Panc1 (cell line): ENCODE data around the gene XRCC6. TPM values are rescaled to one million over a fixed set of nuclear protein-coding genes. Genes with fewer than 3 reads are reported as not detected.
A peak's percentile ranks its signal among the peaks of the same experiment; 100 is the strongest.

Experiments used
- ATAC-seq: fragments of 200-7000 bp; cut with Tn5 transposase; 2 replicates; pipeline ENCODE4 v1.9.1; 2020; ENCODE audit warnings: mild to moderate bottlenecking, moderate library complexity
- BruUV-seq: library from RNA; stranded (reverse); fragments of 400-500 nt; replicated peaks from 2 replicates; lab custom pipeline; 2021; lab: Mats Ljungman, UMichigan
- CTCF ChIA-PET: fragments of 300-600 bp; sonication (Branson Sonifier 250); formaldehyde crosslinking; loops from one replicate; lab custom pipeline; 2022; ENCODE audit warnings: antibody characterized with exemption; lab: Charles Lee
- POLR2A ChIA-PET: fragments of 300-600 bp; sonication (Branson Sonifier 250); formaldehyde crosslinking; loops from one replicate; lab custom pipeline; 2022; ENCODE audit warnings: antibody characterized with exemption; lab: Charles Lee
- DNase-seq: peaks from one replicate; pipeline ENCODE4 v3.0.0-alpha.2; 2010; ENCODE audit warnings: low read depth, low spot score
- H3K27ac ChIP-seq: 2 replicates; pipeline ENCODE4 v1.5.1; 2011; ENCODE audit warnings: mild to moderate bottlenecking, low read length, inconsistent platforms
- H3K27me3 ChIP-seq: fragments of 200-500 bp; sonication (Bioruptor generic); 2 replicates; pipeline ENCODE4 v1.6.0; 2014; ENCODE audit warnings: low read length, inconsistent platforms; ENCODE audit not compliant: control insufficient read depth, insufficient read depth
- H3K36me3 ChIP-seq: fragments of 200-500 bp; sonication (Bioruptor generic); 2 replicates; pipeline ENCODE4 v1.5.1; 2014; ENCODE audit warnings: inconsistent platforms, mild to moderate bottlenecking, low read length, moderate library complexity; ENCODE audit not compliant: control insufficient read depth, insufficient read depth
- H3K4me1 ChIP-seq: 2 replicates; pipeline ENCODE4 v1.5.1; 2011; ENCODE audit warnings: inconsistent platforms, mild to moderate bottlenecking, low read length, moderate library complexity; ENCODE audit not compliant: control insufficient read depth, insufficient read depth
- H3K4me3 ChIP-seq, 2 experiments: 2 replicates each; pipeline ENCODE4 v1.5.1; 2011 to 2012; ENCODE audit warnings: low read depth in 2 of 2, low read length in 2 of 2, mild to moderate bottlenecking in 2 of 2, inconsistent platforms in 1 of 2, moderate library complexity in 1 of 2
- H3K9me3 ChIP-seq: fragments of 200-500 bp; sonication (Bioruptor generic); 2 replicates; pipeline ENCODE4 v1.5.1; 2014; ENCODE audit warnings: low read depth, mild to moderate bottlenecking, inconsistent platforms, low read length, moderate library complexity; ENCODE audit not compliant: control insufficient read depth, insufficient read depth
- POLR2AphosphoS5 ChIP-seq: IDR thresholded peaks from 2 replicates; pipeline ENCODE4 v1.6.1; 2012; ENCODE audit warnings: mild to moderate bottlenecking, low read depth, low read length, moderate library complexity
- SIN3A ChIP-seq: IDR thresholded peaks from 2 replicates; pipeline ENCODE4 v1.6.1; 2012; ENCODE audit warnings: low read depth, mild to moderate bottlenecking, low read length, moderate library complexity, borderline replicate concordance; ENCODE audit not compliant: insufficient read depth
- TCF7L2 ChIP-seq: IDR thresholded peaks from 2 replicates; pipeline ENCODE4 v1.6.1; 2011; ENCODE audit warnings: mild to moderate bottlenecking, low read depth, low read length, inconsistent platforms
- in situ Hi-C: cut with HindIII; loops from 2 replicates; pipeline ENCODE4 v1.10.0; 2016; ENCODE audit warnings: low sequenced_read_pairs, low pct_unique_long_range_greater_than_20kb
- intact Hi-C: fragments of 100-400 bp; cut with micrococcal nuclease; formaldehyde crosslinking; loops from one replicate; pipeline ENCODE4 v1.10.0; 2022; ENCODE audit not compliant: unreplicated experiment
- total RNA-seq: library from RNA; stranded (reverse); gene quantifications from one replicate; pipeline ENCODE4 v1.2.1, GENCODE V29; 2021; ENCODE audit not compliant: unreplicated experiment
- TF ChIP-seq, protein P1 (sequence below), 2 experiments: IDR thresholded peaks; 2 replicates each; pipeline ENCODE4 v1.6.1; 2011 to 2012; ENCODE audit warnings: low read depth in 2 of 2, control low read depth in 1 of 2, low read length in 1 of 2, mild to moderate bottlenecking in 1 of 2, moderate library complexity in 1 of 2; ENCODE audit not compliant: insufficient read depth in 1 of 2
- TF ChIP-seq, protein P2 (sequence below): fragments of 450-650 bp; IDR thresholded peaks from 2 replicates; pipeline ENCODE4 v1.5.1; 2017; ENCODE audit warnings: mild to moderate bottlenecking

The XRCC6 gene
- total RNA-seq, 1 experiment from 2014 or later = 287 TPM

DNA sequence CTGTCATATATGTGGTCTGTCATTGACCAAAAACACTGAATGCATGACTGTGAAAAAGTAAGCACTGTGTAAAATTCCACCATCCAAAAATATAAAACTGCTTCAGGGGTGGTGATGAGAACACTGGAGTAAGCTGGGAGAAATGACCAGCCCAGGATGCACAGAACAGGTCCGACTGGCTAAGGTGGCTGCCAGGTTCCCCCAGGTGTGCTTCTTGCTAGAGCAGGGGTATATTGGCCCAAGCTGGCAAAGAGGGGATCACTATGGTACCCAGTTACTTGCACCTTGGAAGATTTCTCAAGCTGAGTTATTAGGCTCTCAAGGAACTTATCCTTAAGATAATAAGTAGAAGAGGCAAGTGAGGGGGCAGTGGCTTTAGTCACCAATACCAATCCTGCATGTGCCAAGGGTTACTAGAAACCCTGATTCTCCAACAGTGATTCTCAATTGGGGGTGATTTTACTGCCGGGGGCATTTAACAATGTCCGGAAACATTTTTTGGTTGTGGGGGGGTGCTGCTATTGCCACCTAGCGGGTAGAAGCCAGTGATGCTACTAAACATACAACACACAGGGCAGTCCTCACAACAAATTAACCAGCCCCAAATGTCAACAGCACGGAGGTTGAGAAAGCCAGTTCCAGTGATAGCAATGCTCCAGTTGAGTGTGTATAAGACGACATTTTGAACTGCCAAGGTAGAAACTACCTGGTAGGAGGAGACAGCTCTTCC lies 51.9 kb downstream of the XRCC6 start:
- in situ Hi-C loops (no loop called here), intact Hi-C loops (no loop called here)
- ATAC-seq = peak; percentile 55
- H3K4me1 ChIP-seq = peaks cover 27% of the 10 kb centered on the region
- BruUV-seq = no TSS peak
- POLR2A ChIA-PET = no interaction called here
- H3K36me3 ChIP-seq = no peaks in the 10 kb centered on the region
- TF ChIP-seq, protein P1, sequence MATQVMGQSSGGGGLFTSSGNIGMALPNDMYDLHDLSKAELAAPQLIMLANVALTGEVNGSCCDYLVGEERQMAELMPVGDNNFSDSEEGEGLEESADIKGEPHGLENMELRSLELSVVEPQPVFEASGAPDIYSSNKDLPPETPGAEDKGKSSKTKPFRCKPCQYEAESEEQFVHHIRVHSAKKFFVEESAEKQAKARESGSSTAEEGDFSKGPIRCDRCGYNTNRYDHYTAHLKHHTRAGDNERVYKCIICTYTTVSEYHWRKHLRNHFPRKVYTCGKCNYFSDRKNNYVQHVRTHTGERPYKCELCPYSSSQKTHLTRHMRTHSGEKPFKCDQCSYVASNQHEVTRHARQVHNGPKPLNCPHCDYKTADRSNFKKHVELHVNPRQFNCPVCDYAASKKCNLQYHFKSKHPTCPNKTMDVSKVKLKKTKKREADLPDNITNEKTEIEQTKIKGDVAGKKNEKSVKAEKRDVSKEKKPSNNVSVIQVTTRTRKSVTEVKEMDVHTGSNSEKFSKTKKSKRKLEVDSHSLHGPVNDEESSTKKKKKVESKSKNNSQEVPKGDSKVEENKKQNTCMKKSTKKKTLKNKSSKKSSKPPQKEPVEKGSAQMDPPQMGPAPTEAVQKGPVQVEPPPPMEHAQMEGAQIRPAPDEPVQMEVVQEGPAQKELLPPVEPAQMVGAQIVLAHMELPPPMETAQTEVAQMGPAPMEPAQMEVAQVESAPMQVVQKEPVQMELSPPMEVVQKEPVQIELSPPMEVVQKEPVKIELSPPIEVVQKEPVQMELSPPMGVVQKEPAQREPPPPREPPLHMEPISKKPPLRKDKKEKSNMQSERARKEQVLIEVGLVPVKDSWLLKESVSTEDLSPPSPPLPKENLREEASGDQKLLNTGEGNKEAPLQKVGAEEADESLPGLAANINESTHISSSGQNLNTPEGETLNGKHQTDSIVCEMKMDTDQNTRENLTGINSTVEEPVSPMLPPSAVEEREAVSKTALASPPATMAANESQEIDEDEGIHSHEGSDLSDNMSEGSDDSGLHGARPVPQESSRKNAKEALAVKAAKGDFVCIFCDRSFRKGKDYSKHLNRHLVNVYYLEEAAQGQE (IDR thresholded peaks at IDR 0.05; ENCODE audit: insufficient read depth in 1 of 2, low read depth in 2 of 2, low read length in 1 of 2) = no peak
- no peak for TF ChIP-seq SIN3A
- TF ChIP-seq TCF7L2 = no peak
- TF ChIP-seq POLR2AphosphoS5 = 0 out of 2 replicates have a peak, but pooled peaks have one; percentile 24
- TF ChIP-seq, protein P2, sequence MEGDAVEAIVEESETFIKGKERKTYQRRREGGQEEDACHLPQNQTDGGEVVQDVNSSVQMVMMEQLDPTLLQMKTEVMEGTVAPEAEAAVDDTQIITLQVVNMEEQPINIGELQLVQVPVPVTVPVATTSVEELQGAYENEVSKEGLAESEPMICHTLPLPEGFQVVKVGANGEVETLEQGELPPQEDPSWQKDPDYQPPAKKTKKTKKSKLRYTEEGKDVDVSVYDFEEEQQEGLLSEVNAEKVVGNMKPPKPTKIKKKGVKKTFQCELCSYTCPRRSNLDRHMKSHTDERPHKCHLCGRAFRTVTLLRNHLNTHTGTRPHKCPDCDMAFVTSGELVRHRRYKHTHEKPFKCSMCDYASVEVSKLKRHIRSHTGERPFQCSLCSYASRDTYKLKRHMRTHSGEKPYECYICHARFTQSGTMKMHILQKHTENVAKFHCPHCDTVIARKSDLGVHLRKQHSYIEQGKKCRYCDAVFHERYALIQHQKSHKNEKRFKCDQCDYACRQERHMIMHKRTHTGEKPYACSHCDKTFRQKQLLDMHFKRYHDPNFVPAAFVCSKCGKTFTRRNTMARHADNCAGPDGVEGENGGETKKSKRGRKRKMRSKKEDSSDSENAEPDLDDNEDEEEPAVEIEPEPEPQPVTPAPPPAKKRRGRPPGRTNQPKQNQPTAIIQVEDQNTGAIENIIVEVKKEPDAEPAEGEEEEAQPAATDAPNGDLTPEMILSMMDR = peak; percentile 86
- CTCF ChIA-PET = interaction anchor here (0.7 kb wide), 1 partner anchor 269 kb away, joined by 12 read pairs; no protein-coding TSS in a partner anchor
- H3K27ac ChIP-seq = peak overlapping the region; percentile 70
- H3K27me3 ChIP-seq = no peaks in the 10 kb centered on the region
- no peak overlapping the region for H3K4me3 ChIP-seq
- DNase-seq = peak; percentile 38
- no peaks in the 10 kb centered on the region for H3K9me3 ChIP-seq

DNA sequence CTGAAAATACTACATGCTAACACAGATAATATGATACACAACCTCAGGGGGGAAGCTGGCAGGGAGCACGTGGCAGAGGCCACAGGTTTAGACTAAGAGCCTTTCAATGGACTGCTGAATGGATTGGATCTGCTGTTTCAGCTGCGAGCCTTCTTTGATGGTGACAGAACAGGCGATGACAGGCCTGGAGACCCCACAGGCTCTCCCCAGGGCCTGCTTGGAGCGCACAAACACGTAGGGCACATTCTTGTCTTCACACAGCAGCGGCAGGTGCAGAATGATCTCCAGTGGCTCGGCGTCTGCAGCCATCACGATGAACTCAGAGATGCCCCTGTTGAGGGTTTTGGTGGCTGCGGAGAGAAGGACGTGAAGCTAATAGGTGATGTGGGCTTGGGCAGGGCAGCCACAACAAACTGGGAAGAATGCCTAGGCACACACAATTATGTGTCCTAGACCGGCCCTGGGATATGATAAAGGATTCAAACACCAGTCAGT lies 53.8 kb downstream of the XRCC6 start:
- ATAC-seq (no peak), DNase-seq (no peak)
- no TSS peak for BruUV-seq
- peaks cover 19% of the 10 kb centered on the region for H3K4me1 ChIP-seq
- H3K9me3 ChIP-seq = no peaks in the 10 kb centered on the region
- H3K4me3 ChIP-seq = no peak overlapping the region
- no peaks in the 10 kb centered on the region for H3K27me3 ChIP-seq
- intact Hi-C loops = no loop called here
- CTCF ChIA-PET = no interaction called here
- H3K36me3 ChIP-seq = no peaks in the 10 kb centered on the region; the same call in 1 of the 2 replicates
- no peak overlapping the region for H3K27ac ChIP-seq
- no peak for TF ChIP-seq TCF7L2
- TF ChIP-seq, protein P1 (IDR thresholded peaks at IDR 0.05; ENCODE audit: insufficient read depth in 1 of 2, low read depth in 2 of 2, low read length in 1 of 2) = no peak
- TF ChIP-seq, protein P2 = no peak
- no peak for TF ChIP-seq SIN3A
- no peak for TF ChIP-seq POLR2AphosphoS5
- in situ Hi-C loops = no loop called here
- POLR2A ChIA-PET = no interaction called here
